PFSK-1 (cell line): ENCODE results near the gene KASH5.

Experiments
- FOXP2 ChIP-seq: optimal IDR thresholded peaks from 2 replicates; pipeline ENCODE3; 2011; ENCODE audit warnings: borderline replicate concordance, control low read depth, inconsistent platforms; ENCODE audit not compliant: insufficient read depth; ENCODE audit errors: extremely low read length, extremely low read depth
- POLR2AphosphoS5 ChIP-seq: IDR thresholded peaks from 2 replicates; pipeline ENCODE4 v1.6.1; 2012; ENCODE audit warnings: low read depth, mild to moderate bottlenecking, control low read depth, low read length, moderate library complexity
- SIN3A ChIP-seq: IDR thresholded peaks from 2 replicates; pipeline ENCODE4 v1.6.1; 2012; ENCODE audit warnings: mild to moderate bottlenecking, low read length, moderate library complexity, borderline replicate concordance; ENCODE audit not compliant: insufficient read depth
- TAF1 ChIP-seq: IDR thresholded peaks from 2 replicates; pipeline ENCODE4 v1.6.1; 2012; ENCODE audit warnings: low read length, control low read depth, borderline replicate concordance; ENCODE audit not compliant: insufficient read depth
- TF ChIP-seq, protein P1 (sequence below), 2 experiments: IDR thresholded peaks; 2 replicates each; pipeline versions ENCODE4 v1.6.1 to v1.8.0; 2011 to 2012; ENCODE audit warnings: low read depth in 2 of 2, low read length in 2 of 2, control low read depth in 1 of 2, inconsistent platforms in 1 of 2, mild to moderate bottlenecking in 1 of 2, moderate library complexity in 1 of 2; ENCODE audit not compliant: insufficient read depth in 1 of 2

DNA sequence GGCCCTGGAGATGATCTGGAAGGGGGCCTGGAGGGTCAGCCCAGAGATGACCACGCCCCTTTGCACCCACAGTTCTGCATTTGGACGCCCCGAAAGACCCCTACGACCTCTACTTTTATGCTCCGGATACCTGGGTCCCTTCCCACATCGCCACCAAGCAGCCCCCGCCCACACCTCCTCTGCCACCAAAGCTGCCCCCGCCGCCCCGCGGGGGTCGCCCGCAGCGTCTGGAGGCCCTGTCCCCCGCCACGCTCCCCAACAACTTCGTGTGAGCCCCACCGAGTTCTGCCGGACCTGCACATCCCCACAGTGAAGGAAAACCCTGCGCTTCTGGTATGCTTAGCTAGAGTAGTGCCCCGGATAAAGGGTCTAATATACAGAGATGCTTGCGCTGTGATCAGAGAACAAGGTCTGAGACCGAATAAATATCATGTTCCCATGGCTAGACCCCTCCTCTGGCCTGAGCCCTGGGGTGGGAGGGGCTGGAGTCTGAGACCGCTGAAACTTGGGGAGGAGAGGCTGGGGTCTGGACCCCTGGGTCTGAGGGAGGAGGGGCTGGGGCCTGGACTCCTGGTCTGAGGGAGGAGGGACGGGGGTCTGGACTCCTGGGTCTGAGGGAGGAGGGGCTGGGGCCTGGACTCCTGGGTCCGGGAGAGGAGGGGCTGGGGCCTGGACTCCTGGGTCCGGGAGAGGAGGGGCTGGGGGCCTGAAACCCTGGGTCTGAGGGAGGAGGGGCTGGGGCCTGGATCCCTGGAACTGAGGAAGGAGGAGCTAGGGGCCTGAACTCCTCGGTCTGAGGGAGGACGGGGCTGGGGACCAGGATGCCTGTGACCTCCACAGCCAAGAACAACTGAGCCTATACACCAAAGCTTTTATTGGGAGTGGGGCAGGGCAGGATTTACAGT, 40.8 kb downstream of the KASH5 start:
- TF ChIP-seq POLR2AphosphoS5 (no peak), TAF1 (no peak), SIN3A (no peak), FOXP2 (no peak)
- TF ChIP-seq, protein P1, sequence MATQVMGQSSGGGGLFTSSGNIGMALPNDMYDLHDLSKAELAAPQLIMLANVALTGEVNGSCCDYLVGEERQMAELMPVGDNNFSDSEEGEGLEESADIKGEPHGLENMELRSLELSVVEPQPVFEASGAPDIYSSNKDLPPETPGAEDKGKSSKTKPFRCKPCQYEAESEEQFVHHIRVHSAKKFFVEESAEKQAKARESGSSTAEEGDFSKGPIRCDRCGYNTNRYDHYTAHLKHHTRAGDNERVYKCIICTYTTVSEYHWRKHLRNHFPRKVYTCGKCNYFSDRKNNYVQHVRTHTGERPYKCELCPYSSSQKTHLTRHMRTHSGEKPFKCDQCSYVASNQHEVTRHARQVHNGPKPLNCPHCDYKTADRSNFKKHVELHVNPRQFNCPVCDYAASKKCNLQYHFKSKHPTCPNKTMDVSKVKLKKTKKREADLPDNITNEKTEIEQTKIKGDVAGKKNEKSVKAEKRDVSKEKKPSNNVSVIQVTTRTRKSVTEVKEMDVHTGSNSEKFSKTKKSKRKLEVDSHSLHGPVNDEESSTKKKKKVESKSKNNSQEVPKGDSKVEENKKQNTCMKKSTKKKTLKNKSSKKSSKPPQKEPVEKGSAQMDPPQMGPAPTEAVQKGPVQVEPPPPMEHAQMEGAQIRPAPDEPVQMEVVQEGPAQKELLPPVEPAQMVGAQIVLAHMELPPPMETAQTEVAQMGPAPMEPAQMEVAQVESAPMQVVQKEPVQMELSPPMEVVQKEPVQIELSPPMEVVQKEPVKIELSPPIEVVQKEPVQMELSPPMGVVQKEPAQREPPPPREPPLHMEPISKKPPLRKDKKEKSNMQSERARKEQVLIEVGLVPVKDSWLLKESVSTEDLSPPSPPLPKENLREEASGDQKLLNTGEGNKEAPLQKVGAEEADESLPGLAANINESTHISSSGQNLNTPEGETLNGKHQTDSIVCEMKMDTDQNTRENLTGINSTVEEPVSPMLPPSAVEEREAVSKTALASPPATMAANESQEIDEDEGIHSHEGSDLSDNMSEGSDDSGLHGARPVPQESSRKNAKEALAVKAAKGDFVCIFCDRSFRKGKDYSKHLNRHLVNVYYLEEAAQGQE (IDR thresholded peaks at IDR 0.05; ENCODE audit: insufficient read depth in 1 of 2, low read depth in 2 of 2, low read length in 2 of 2): no peak
